Testis (tissue), 2 donors: Measurements from ENCODE around the gene CELF5.

Source experiments
- POLR2A ChIP-seq: fragments of 450-650 bp; IDR thresholded peaks from one replicate; pipeline ENCODE4 v1.6.1; 2017; ENCODE audit warnings: antibody characterized with exemption, mild to moderate bottlenecking, moderate library complexity
- TF ChIP-seq, protein P1 (sequence below), 3 experiments: fragments of 450-650 bp in 2 of 3; fragments of 200-600 bp in 1 of 3; sonication (generic) in 1 of 3; IDR thresholded peaks; one replicate each; pipeline ENCODE4 v1.5.1; 2016 to 2019; ENCODE audit warnings: antibody characterized with exemption in 3 of 3, mild to moderate bottlenecking in 2 of 3, moderate library complexity in 1 of 3

DNA sequence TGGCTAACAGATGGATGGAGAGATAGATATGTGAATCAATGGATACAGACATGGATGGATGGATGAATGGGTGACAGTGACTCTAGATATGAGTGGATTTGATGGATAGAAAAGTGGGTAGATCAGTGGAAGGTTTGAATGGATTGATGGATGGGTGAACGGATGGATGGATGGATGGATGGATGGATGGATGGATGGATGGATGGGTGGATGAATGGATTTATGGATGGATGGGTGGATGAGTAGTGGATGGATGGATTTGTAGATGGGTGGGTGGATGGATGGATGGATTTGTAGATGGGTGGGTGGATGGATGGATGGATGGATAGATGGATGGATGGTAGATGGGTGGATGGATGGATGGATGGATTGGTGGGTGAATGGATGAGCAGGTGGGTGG, 6.8 kb downstream of the CELF5 start:
- TF ChIP-seq, protein P1, sequence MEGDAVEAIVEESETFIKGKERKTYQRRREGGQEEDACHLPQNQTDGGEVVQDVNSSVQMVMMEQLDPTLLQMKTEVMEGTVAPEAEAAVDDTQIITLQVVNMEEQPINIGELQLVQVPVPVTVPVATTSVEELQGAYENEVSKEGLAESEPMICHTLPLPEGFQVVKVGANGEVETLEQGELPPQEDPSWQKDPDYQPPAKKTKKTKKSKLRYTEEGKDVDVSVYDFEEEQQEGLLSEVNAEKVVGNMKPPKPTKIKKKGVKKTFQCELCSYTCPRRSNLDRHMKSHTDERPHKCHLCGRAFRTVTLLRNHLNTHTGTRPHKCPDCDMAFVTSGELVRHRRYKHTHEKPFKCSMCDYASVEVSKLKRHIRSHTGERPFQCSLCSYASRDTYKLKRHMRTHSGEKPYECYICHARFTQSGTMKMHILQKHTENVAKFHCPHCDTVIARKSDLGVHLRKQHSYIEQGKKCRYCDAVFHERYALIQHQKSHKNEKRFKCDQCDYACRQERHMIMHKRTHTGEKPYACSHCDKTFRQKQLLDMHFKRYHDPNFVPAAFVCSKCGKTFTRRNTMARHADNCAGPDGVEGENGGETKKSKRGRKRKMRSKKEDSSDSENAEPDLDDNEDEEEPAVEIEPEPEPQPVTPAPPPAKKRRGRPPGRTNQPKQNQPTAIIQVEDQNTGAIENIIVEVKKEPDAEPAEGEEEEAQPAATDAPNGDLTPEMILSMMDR (IDR thresholded peaks at IDR 0.05), result no peak
- no peak for TF ChIP-seq POLR2A
